GM21576 (cell line): ENCODE data around the gene RUBCN.
"Not testable (repeated sequence)": the region's sequence is repeated elsewhere in the genome, so short reads cannot be mapped to it uniquely, and the experiment has no call there.

Source experiments
- ATAC-seq: cut with Tn5 transposase; IDR thresholded peaks from one replicate; pipeline ENCODE4 v1.9.1; 2021; ENCODE audit warnings: mild to moderate bottlenecking, moderate library complexity; ENCODE audit not compliant: unreplicated experiment

Gene RUBCN

GRCh38 chr3:197661234-197661834 lies 75.4 kb downstream of the RUBCN start:
- ATAC-seq, result not testable (repeated sequence)

GRCh38 chr3:197659701-197660100 lies 77.0 kb downstream of the RUBCN start:
- not testable (repeated sequence) for ATAC-seq

- ATAC-seq, result peak; percentile 48
Observed at GRCh38 chr3:197659144-197659543, 77.6 kb downstream of the RUBCN start.

GRCh38 chr3:197658706-197659105 lies 78.0 kb downstream of the RUBCN start:
- ATAC-seq, result not testable (repeated sequence)

GRCh38 chr3:197657541-197658292 lies 79.0 kb downstream of the RUBCN start:
- ATAC-seq, result not testable (repeated sequence)

- ATAC-seq, result not testable (repeated sequence)
Observed at GRCh38 chr3:197656960-197657359, 79.7 kb downstream of the RUBCN start.

- not testable (repeated sequence) for ATAC-seq
Observed at GRCh38 chr3:197656129-197656528, 80.6 kb downstream of the RUBCN start.

- peak; percentile 25 for ATAC-seq
Observed at GRCh38 chr3:197654998-197655330, 81.7 kb downstream of the RUBCN start.

- peak; percentile 90 for ATAC-seq
Observed at GRCh38 chr3:197654090-197654997, 82.4 kb downstream of the RUBCN start.

- ATAC-seq, result not testable (repeated sequence)
Observed at GRCh38 chr3:197652860-197653259, 83.8 kb downstream of the RUBCN start.

GRCh38 chr3:197647649-197648048 lies 89.1 kb downstream of the RUBCN start:
- not testable (repeated sequence) for ATAC-seq

GRCh38 chr3:197647191-197647590 lies 89.5 kb downstream of the RUBCN start:
- not testable (repeated sequence) for ATAC-seq

- not testable (repeated sequence) for ATAC-seq
Observed at GRCh38 chr3:197646294-197646693, 90.4 kb downstream of the RUBCN start.

- ATAC-seq, result not testable (repeated sequence)
Observed at GRCh38 chr3:197637556-197637955, 99.1 kb downstream of the RUBCN start.

- not testable (repeated sequence) for ATAC-seq
Observed at GRCh38 chr3:197631989-197632388, 104.7 kb downstream of the RUBCN start.

GRCh38 chr3:197630766-197631165 lies 105.9 kb downstream of the RUBCN start:
- not testable (repeated sequence) for ATAC-seq

- not testable (repeated sequence) for ATAC-seq
Observed at GRCh38 chr3:197629286-197629685, 107.4 kb downstream of the RUBCN start.

GRCh38 chr3:197627772-197628523 lies 108.8 kb downstream of the RUBCN start:
- ATAC-seq, result peak; percentile 65

- peak; percentile 39 for ATAC-seq
Observed at GRCh38 chr3:197627158-197627771, 109.4 kb downstream of the RUBCN start.
